ENCODE data around the gene LBP.

GRCh38 chr20:38304845-38305447 is 41.3 kb upstream of the LBP start:
- TF ChIP-seq TAF1 (IDR thresholded peaks at IDR 0.05; ENCODE audit: borderline replicate concordance, low read depth, low read length), result no peak
- TF ChIP-seq CTCF (IDR thresholded peaks at IDR 0.05), result peak; percentile 53
